ENCODE data around the gene ABHD8.

ABHD8 gene

GRCh38 chr19:17340302-17340870 is 37.2 kb upstream of the ABHD8 start:
- H3K79me2 ChIP-seq (ENCODE audit: control insufficient read depth, insufficient read depth, low read length, unreplicated experiment) = peaks cover 3% of the 10 kb centered on the region
- H3K4me3 ChIP-seq (ENCODE audit: low read depth, low read length) = no peak overlapping the region
- no peaks in the 10 kb centered on the region; the same call in 1 of the 2 replicates for H3K36me3 ChIP-seq (ENCODE audit: insufficient read depth, low read length)
- peaks cover 5% of the 10 kb centered on the region for H3K4me1 ChIP-seq (ENCODE audit: control insufficient read depth, insufficient read depth, low read length, unreplicated experiment)
- no peak overlapping the region for H2AFZ ChIP-seq (ENCODE audit: low read length, unreplicated experiment)
- H3K27me3 ChIP-seq (ENCODE audit: insufficient read depth, low read length) = no peaks in the 10 kb centered on the region
- no peak overlapping the region for H3K27ac ChIP-seq (ENCODE audit: low read depth, low read length)

DNA sequence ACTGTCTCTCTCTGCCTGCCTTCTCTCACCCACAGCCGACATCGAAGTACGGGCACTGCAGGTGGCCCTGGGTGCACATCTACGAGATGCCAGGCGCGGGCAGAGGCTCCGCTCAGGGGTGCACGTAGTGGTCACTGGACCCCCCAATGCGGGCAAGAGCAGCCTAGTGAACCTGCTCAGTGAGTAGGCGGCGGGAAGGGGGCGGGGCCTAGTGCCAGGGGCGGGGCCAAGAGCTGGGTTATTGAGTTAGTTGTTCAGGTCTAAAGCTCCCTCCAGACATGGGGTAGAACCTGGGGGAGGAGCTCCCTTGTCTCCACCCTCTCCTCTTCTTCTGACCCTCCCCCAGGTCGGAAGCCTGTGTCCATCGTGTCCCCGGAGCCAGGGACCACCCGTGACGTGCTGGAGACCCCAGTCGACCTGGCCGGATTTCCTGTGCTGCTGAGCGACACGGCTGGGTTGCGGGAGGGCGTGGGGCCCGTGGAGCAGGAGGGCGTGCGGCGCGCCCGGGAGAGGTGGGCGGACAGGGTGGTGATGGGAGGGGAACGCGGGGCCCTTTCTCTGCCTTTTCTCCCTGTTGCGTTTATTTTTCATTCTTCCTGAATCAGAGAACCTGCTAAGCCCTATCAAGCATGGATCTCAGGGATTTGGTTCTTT is 36.0 kb upstream of the ABHD8 start:
- H3K4me3 ChIP-seq (ENCODE audit: low read depth, low read length) = no peak overlapping the region; the same call in 1 of the 2 replicates
- H3K27ac ChIP-seq (ENCODE audit: low read depth, low read length) = no peak overlapping the region
- peaks cover 5% of the 10 kb centered on the region for H3K4me1 ChIP-seq (ENCODE audit: control insufficient read depth, insufficient read depth, low read length, unreplicated experiment)
- H2AFZ ChIP-seq (ENCODE audit: low read length, unreplicated experiment) = no peak overlapping the region
- H3K79me2 ChIP-seq (ENCODE audit: control insufficient read depth, insufficient read depth, low read length, unreplicated experiment) = peaks cover 3% of the 10 kb centered on the region
- no peaks in the 10 kb centered on the region for H3K27me3 ChIP-seq (ENCODE audit: insufficient read depth, low read length)
- H3K36me3 ChIP-seq (ENCODE audit: insufficient read depth, low read length) = no peaks in the 10 kb centered on the region; the same call in 1 of the 2 replicates

GRCh38 chr19:17338433-17339078 is 35.3 kb upstream of the ABHD8 start:
- no peak overlapping the region for H2AFZ ChIP-seq (ENCODE audit: low read length, unreplicated experiment)
- H3K36me3 ChIP-seq (ENCODE audit: insufficient read depth, low read length) = no peaks in the 10 kb centered on the region; the same call in 1 of the 2 replicates
- peak overlapping the region; percentile 87 for H3K4me3 ChIP-seq (ENCODE audit: low read depth, low read length)
- H3K27ac ChIP-seq (ENCODE audit: low read depth, low read length) = no peak overlapping the region
- H3K4me1 ChIP-seq (ENCODE audit: control insufficient read depth, insufficient read depth, low read length, unreplicated experiment) = peaks cover 5% of the 10 kb centered on the region
- peaks cover 3% of the 10 kb centered on the region for H3K79me2 ChIP-seq (ENCODE audit: control insufficient read depth, insufficient read depth, low read length, unreplicated experiment)
- H3K27me3 ChIP-seq (ENCODE audit: insufficient read depth, low read length) = no peaks in the 10 kb centered on the region

DNA sequence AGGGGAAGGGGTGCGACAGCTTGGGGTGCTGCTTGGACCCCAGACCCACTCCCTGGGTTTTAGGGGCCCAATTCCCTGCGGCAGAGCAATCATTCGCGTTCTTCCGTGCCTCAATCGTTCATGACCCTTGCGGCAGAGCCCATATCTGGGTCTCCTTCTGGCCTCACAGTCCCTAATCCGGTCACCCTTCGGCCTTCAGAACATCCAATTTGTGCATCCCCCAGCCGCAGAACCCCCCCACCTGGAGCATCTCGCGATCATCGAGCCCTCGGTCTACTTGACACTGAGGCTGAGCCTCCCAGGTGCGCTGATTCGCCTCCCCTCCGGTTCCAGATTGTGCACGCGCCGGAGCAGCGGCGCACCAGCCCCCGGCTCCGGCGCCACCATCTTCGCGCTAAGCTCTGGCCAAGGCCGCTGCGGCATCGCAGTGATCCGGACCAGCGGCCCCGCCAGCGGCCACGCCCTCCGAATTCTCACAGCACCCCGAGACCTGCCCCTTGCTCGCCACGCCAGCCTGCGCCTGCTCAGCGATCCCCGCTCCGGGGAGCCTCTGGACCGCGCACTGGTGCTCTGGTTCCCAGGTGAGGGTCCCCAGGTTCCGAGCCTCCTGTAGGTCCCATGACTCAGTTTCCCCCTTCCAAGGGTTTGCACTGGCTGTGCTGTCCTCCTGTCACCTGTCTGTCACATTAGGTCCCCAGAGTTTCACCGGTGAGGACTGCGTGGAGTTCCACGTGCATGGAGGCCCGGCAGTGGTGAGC is 34.6 kb upstream of the ABHD8 start:
- peaks cover 3% of the 10 kb centered on the region for H3K79me2 ChIP-seq (ENCODE audit: control insufficient read depth, insufficient read depth, low read length, unreplicated experiment)
- H3K4me1 ChIP-seq (ENCODE audit: control insufficient read depth, insufficient read depth, low read length, unreplicated experiment) = peaks cover 5% of the 10 kb centered on the region
- no peaks in the 10 kb centered on the region; the same call in 1 of the 2 replicates for H3K36me3 ChIP-seq (ENCODE audit: insufficient read depth, low read length)
- H3K4me3 ChIP-seq (ENCODE audit: low read depth, low read length) = peak overlapping the region; percentile 87
- peak overlapping the region; percentile 5; the same call in 1 of the 2 replicates for H3K27ac ChIP-seq (ENCODE audit: low read depth, low read length)
- H3K27me3 ChIP-seq (ENCODE audit: insufficient read depth, low read length) = no peaks in the 10 kb centered on the region
- peak overlapping the region; percentile 96 for H2AFZ ChIP-seq (ENCODE audit: low read length, unreplicated experiment)

DNA sequence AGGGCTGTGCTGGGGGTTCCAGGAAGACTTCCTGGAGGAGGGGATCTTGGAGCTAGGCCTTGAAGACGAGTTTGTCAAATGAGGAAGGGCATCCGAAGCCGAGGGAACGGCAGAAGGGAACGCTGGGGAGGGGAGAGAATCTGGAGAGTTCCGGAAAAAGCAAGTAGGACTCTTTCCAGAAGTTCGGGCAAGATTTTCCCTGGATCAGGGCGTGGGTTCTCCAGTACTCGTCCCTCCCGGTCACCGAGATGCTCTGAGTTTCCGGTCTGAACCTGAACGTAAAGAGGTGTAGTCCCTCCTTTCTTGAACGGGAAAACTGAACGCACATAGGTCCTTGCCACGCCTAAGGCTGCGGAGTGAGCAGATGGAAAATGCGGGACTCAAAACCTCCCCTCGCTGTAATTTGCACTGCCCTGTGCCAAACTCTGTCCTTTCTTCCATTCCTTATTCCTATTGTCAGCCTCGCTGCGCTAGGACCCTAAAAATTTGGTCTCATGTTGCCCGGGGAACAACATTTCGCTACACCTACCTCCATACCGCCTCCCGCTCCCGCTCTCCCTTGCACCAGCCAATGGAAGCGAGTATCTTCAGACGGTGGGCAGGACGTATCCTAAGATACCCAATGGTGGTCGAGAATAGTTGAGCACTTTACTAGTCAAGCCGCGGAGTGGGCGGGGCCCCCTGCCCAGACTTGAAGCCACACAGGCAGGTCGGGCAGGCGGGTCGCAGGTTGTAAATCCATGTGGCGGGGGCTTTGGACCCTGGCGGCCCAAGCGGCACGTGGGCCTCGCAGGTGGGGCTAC is 33.8 kb upstream of the ABHD8 start, which contains the start of gene GTPBP3:
GTPBP3 (plus strand) TSS at position 682 of the 803 bp plus-strand sequence; CDS start at position 741, 59 bp downstream.
- Histone ChIP-seq H3K27me3 (ENCODE audit: insufficient read depth, low read length) (no peaks in the 10 kb centered on the region), H3K4me1 (ENCODE audit: control insufficient read depth, insufficient read depth, low read length, unreplicated experiment) (peaks cover 5% of the 10 kb centered on the region), H3K79me2 (ENCODE audit: control insufficient read depth, insufficient read depth, low read length, unreplicated experiment) (peaks cover 3% of the 10 kb centered on the region), H3K36me3 (ENCODE audit: insufficient read depth, low read length) (no peaks in the 10 kb centered on the region; the same call in 1 of the 2 replicates), H3K27ac (ENCODE audit: low read depth, low read length) (peak within 1 kb of the TSS; percentile 73), H2AFZ (ENCODE audit: low read length, unreplicated experiment) (peak within 1 kb of the TSS; percentile 97), H3K4me3 (ENCODE audit: low read depth, low read length) (peak within 1 kb of the TSS; percentile 87)

DNA sequence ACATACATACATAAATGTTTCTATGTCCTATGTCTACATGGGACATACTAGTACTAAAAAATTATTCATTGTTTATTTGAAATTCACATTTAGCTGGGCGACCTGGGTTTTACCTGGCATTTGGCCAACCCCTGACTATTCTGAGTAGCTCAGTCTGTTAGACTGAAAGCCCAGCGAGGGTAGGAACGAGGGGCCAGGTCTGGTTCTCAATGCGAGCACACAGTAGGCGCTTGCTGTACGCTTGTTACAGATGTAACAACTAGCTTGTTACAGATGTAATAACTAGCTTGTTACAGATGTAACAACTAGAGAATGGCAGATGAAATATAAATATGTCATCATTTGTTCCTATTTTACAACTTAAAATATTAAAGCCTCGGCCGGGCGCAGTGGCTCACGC is 32.4 kb upstream of the ABHD8 start:
- peaks cover 3% of the 10 kb centered on the region for H3K79me2 ChIP-seq (ENCODE audit: control insufficient read depth, insufficient read depth, low read length, unreplicated experiment)
- no peak overlapping the region for H3K27ac ChIP-seq (ENCODE audit: low read depth, low read length)
- H3K27me3 ChIP-seq (ENCODE audit: insufficient read depth, low read length) = no peaks in the 10 kb centered on the region
- H3K4me1 ChIP-seq (ENCODE audit: control insufficient read depth, insufficient read depth, low read length, unreplicated experiment) = peaks cover 5% of the 10 kb centered on the region
- no peaks in the 10 kb centered on the region; the same call in 1 of the 2 replicates for H3K36me3 ChIP-seq (ENCODE audit: insufficient read depth, low read length)
- no peak overlapping the region; the same call in 1 of the 2 replicates for H3K4me3 ChIP-seq (ENCODE audit: low read depth, low read length)
- H2AFZ ChIP-seq (ENCODE audit: low read length, unreplicated experiment) = no peak overlapping the region

GRCh38 chr19:17334414-17335409 is 31.5 kb upstream of the ABHD8 start, which contains the start of gene ANO8:
ANO8 (minus strand) TSS chr19:17334855; CDS start chr19:17334670, 185 bp downstream.
- H3K4me3 ChIP-seq (ENCODE audit: low read depth, low read length) = peak within 1 kb of the TSS; percentile 80
- H3K27me3 ChIP-seq (ENCODE audit: insufficient read depth, low read length) = no peaks in the 10 kb centered on the region
- no peak within 1 kb of the TSS for H3K27ac ChIP-seq (ENCODE audit: low read depth, low read length)
- peaks cover 5% of the 10 kb centered on the region for H3K4me1 ChIP-seq (ENCODE audit: control insufficient read depth, insufficient read depth, low read length, unreplicated experiment)
- no peaks in the 10 kb centered on the region; the same call in 1 of the 2 replicates for H3K36me3 ChIP-seq (ENCODE audit: insufficient read depth, low read length)
- H3K79me2 ChIP-seq (ENCODE audit: control insufficient read depth, insufficient read depth, low read length, unreplicated experiment) = peaks cover 3% of the 10 kb centered on the region
- peak within 1 kb of the TSS; percentile 65 for H2AFZ ChIP-seq (ENCODE audit: low read length, unreplicated experiment)

- peaks cover 3% of the 10 kb centered on the region for H3K79me2 ChIP-seq (ENCODE audit: control insufficient read depth, insufficient read depth, low read length, unreplicated experiment)
- H3K27ac ChIP-seq (ENCODE audit: low read depth, low read length) = no peak overlapping the region
- H3K4me3 ChIP-seq (ENCODE audit: low read depth, low read length) = peak overlapping the region; percentile 80
- H3K36me3 ChIP-seq (ENCODE audit: insufficient read depth, low read length) = no peaks in the 10 kb centered on the region; the same call in 1 of the 2 replicates
- peak overlapping the region; percentile 65 for H2AFZ ChIP-seq (ENCODE audit: low read length, unreplicated experiment)
- H3K4me1 ChIP-seq (ENCODE audit: control insufficient read depth, insufficient read depth, low read length, unreplicated experiment) = peaks cover 5% of the 10 kb centered on the region
- H3K27me3 ChIP-seq (ENCODE audit: insufficient read depth, low read length) = no peaks in the 10 kb centered on the region
Observed at GRCh38 chr19:17333611-17334413, 30.6 kb upstream of the ABHD8 start.

Data from ACC112 (cell line).